ENCODE measurements around the gene WSCD1.

GRCh38 chr17:6126768-6127167 is 56.6 kb downstream of the WSCD1 start:
- no peak for TF ChIP-seq REST (IDR thresholded peaks at IDR 0.05; ENCODE audit: insufficient read depth in 1 of 2, low read depth in 2 of 2, low read length in 2 of 2)
- no peak; the same call in 1 of the 2 replicates for TF ChIP-seq POLR2AphosphoS5 (IDR thresholded peaks at IDR 0.05; ENCODE audit: low read depth, low read length)
